ENCODE results near the gene SPO11.

GRCh38 chr20:57370316-57370715 lies 40.7 kb downstream of the SPO11 start:
- TF ChIP-seq CEBPB (IDR thresholded peaks at IDR 0.05) (no peak), REST (IDR thresholded peaks at IDR 0.05; ENCODE audit: low read depth) (no peak), TAF1 (IDR thresholded peaks at IDR 0.05; ENCODE audit: low read depth) (no peak), ZBTB7A (IDR thresholded peaks at IDR 0.05; ENCODE audit: low read depth) (no peak), TEAD4 (IDR thresholded peaks at IDR 0.05) (no peak), MAX (IDR thresholded peaks at IDR 0.05) (no peak), EGR1 (IDR thresholded peaks at IDR 0.05) (no peak), RAD21 (IDR thresholded peaks at IDR 0.05; ENCODE audit: low read depth) (no peak), YY1 (IDR thresholded peaks at IDR 0.05; ENCODE audit: low read depth) (no peak), EP300 (IDR thresholded peaks at IDR 0.05; ENCODE audit: borderline replicate concordance) (no peak), FOXM1 (IDR thresholded peaks at IDR 0.05; ENCODE audit: borderline replicate concordance, low read depth) (no peak), NFIC (IDR thresholded peaks at IDR 0.05) (no peak)

Measured in Ishikawa (cell line).